ENCODE measurements around the gene PLOD2.
A peak's percentile ranks its signal among the peaks of the same experiment; 100 is the strongest.

PLOD2 gene

DNA sequence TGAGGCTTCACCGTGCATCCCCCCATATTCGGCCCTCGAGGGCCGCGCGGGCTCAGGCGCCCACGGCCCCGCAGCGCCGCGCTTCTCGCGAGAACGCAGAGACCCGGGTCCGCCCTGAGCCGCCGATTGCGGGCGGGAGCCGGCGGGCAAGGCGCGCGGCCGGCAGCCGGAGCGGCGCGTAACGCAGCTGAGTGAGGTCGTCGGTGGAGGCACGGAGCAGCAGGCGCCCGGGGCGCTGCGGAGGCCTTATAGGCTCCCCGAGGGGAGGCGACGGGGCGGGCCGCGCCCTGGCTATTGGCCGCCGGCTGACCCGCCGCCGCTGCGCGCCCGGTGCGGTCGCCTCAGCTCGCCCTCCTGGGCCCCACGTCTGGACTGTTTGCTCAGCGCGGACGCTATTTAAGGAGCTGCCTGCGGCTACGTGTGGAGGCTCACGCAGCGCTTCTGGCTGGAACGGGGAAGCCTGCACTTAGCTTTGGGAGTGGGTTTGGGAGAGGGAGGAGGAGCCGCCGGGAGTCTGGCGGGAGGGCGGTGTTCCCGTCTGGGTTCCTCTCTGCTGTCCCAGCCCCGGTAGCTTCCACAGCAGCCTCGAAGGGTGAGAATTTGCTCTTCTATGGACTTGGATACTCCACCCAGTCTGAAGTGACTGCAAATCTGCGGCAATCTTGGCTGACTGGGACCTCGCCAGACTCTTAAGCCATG lies at the start of gene PLOD2:
TSS of gene PLOD2 (minus strand) at position 221 of the 699 bp plus-strand sequence. CDS start at position 26, 195 bp downstream.
- TF ChIP-seq ZNF274 (IDR thresholded peaks at IDR 0.05; ENCODE audit: low read depth, low read length) = no peak
- peak within 1 kb of the TSS; percentile 44 for H3K4me3 ChIP-seq (ENCODE audit: low read length)

- H3K4me3 ChIP-seq (ENCODE audit: low read length) = no peak overlapping the region
- TF ChIP-seq ZNF274 (IDR thresholded peaks at IDR 0.05; ENCODE audit: low read depth, low read length) = no peak
These were observed 48.4 kb upstream of the PLOD2 start for GRCh38 chr3:146209371-146209770.

- no peak for TF ChIP-seq ZNF274 (IDR thresholded peaks at IDR 0.05; ENCODE audit: low read depth, low read length)
- no peak overlapping the region for H3K4me3 ChIP-seq (ENCODE audit: low read length)
These were observed 42.8 kb upstream of the PLOD2 start for GRCh38 chr3:146203776-146204175.

GRCh38 chr3:146200461-146201220 lies 39.7 kb upstream of the PLOD2 start:
- H3K4me3 ChIP-seq (ENCODE audit: low read length) = no peak overlapping the region
- no peak for TF ChIP-seq ZNF274 (IDR thresholded peaks at IDR 0.05; ENCODE audit: low read depth, low read length)

DNA sequence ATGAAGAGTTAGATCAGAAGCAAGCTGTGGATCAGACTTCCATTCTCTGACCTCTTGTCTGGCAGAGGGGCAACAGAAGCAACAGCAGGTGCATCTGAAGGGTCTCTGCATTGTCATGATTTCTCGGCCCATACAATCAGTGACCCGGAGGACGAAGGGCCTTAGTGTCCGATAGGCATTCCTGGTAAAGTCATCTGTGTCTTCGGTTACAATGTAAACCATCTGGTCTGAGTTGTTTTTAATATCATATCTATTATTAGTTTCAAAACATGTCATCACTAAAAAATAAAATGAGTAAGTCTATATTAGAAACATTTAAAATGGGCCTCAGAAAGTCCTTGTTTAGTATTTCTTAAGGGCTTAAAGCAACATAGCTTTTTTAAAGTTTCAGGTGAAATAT lies 38.8 kb upstream of the PLOD2 start:
- TF ChIP-seq ZNF274 (IDR thresholded peaks at IDR 0.05; ENCODE audit: low read depth, low read length) = no peak

DNA sequence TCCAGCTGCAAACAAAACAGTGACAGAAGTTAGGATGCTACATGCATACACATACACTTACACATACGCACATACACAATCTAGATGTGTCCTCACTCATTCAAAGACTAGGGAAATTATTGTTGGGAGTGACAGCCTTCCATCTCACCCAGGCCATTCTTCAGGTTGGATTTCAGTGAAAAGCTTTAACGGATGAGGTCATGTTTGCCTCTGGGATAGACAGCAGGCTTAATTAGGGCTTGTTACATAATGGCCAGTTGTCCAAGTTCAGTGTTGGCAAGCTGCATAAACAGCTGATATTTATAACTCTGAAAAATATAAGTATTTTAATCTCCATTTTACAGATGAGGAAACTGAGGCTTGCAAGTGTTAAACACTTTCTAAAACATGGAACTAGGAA lies 35.8 kb upstream of the PLOD2 start:
- TF ChIP-seq ZNF274 (IDR thresholded peaks at IDR 0.05; ENCODE audit: low read depth, low read length) = no peak
- H3K4me3 ChIP-seq (ENCODE audit: low read length) = no peak overlapping the region

More for the DNA sequence above, 38.8 kb upstream of the PLOD2 start:
- H3K4me3 ChIP-seq (ENCODE audit: low read length) = no peak overlapping the region

DNA sequence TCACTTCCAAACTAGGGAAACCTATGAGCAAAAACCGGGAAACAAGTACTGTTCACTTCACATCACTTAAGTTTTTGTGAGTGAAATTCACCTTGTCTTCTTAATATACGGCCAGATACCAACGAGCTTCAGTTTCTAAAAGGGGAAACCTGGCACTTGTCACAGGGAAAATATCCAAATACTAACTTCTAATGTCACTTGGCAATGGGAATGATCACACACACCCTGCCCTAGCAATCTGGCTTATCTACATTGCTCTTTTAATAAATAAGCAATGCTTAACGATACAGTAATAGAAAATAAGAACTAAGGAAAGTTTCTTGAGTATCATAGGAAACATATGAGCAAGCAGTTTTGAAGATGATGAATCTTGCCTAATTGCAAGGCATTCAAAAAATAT lies 34.6 kb upstream of the PLOD2 start:
- H3K4me3 ChIP-seq (ENCODE audit: low read length) = no peak overlapping the region
- TF ChIP-seq ZNF274 (IDR thresholded peaks at IDR 0.05; ENCODE audit: low read depth, low read length) = no peak

DNA sequence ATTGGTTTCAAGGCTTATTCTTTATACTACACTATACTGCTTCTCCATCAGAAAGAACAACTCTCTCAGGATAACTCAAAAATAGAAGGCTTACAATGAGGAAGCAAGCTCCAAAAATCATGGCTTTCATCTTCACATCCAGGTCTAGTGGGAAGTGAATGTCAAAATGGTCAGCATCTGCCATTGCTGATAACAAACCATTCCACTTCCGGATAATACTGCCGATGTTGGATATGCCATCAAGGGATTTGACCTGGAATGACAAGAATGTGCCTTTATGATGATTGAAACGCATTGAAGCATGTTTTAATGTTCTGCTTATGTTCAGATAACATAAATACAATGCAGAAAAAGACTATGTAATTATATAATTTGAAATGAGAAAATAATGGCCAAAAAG lies 34.0 kb upstream of the PLOD2 start:
- no peak overlapping the region for H3K4me3 ChIP-seq (ENCODE audit: low read length)
- no peak for TF ChIP-seq ZNF274 (IDR thresholded peaks at IDR 0.05; ENCODE audit: low read depth, low read length)

DNA sequence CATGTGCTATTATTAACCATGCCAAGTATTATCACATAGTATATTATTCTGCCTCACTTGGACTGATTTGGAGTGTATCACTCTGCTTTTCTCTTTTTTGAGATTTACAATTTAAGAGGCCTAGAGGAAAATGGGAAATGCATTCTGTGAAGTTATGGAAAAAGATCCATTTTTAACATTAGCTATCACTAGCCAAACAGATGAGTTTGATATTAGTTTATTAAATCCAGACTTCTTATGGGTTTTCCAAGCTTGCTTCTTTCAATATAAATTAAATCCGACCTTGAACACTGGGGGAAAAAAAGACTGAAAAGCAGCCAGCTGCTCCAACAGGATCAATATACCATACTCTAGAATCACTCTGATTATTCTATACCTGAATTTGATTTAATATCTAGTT lies 30.1 kb upstream of the PLOD2 start:
- TF ChIP-seq ZNF274 (IDR thresholded peaks at IDR 0.05; ENCODE audit: low read depth, low read length) = no peak

GRCh38 chr3:146189519-146190173 lies 28.7 kb upstream of the PLOD2 start:
- no peak overlapping the region for H3K4me3 ChIP-seq (ENCODE audit: low read length)
- TF ChIP-seq ZNF274 (IDR thresholded peaks at IDR 0.05; ENCODE audit: low read depth, low read length) = no peak

More for the DNA sequence above, 30.1 kb upstream of the PLOD2 start:
- no peak overlapping the region for H3K4me3 ChIP-seq (ENCODE audit: low read length)

DNA sequence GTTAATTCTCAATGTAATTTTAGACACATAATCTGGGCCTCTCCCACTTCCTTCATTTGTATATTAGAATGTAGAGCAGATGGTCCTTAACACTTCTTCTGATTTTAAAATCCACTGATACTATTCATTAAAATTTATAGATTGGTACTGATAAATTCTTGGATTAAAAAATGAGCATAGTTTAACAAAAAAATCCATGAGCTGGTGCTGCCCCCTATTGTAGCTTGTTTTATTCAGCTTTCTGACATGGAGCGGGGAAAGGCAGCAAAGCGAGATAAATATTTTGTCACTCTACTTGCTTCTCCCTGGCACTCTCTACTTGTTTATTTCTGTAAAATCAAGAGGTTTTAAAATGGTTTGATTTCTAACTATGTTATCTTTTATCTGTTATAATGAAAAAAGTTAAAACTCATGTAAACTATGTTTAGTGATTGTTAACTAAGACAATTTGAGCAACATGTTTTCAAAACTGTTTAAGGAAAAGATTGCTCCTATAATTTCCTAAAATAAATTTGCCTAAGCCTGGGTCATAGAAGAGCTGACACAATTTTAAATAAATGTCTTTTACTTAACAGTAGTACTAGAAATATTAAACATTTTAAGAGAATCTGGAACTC lies 26.5 kb upstream of the PLOD2 start:
- no peak overlapping the region for H3K4me3 ChIP-seq (ENCODE audit: low read length)
- TF ChIP-seq ZNF274 (IDR thresholded peaks at IDR 0.05; ENCODE audit: low read depth, low read length) = no peak

DNA sequence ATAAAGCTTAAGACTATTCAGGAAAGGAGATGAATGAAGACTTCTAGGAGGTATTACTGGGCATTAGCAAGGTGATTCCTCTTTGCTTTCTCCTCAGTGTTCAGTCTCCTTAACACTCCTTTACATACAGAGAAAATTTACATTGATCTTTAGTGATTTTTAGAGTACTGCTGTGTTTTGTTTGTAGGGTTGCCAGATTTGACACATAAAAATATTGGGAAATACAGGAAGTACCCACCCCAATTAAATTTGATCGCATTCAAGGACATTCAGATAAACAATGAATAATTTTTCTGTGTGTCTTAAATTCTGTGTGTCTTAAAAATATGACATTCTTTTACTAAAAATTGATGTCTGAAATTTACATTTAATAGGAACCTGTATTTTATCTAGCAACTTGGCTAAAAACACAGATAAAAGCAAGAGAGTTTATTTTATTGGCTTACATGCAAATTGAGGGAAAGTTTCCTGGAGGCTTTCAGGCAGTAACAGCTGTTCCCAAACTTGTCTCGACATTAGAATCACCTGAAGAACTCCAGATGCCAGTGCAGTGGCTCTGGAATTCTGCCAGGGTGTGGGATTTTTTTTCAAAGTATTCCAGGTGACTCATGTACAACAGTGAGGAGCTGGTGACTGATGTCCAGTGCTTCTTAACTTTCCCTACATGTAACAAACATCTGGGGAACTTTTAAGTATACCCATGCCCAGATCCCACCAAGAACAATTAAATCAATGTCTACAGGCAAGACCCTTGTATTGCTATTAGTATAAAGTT lies 23.4 kb upstream of the PLOD2 start:
- TF ChIP-seq ZNF274 (IDR thresholded peaks at IDR 0.05; ENCODE audit: low read depth, low read length) = no peak
- H3K4me3 ChIP-seq (ENCODE audit: low read length) = no peak overlapping the region

DNA sequence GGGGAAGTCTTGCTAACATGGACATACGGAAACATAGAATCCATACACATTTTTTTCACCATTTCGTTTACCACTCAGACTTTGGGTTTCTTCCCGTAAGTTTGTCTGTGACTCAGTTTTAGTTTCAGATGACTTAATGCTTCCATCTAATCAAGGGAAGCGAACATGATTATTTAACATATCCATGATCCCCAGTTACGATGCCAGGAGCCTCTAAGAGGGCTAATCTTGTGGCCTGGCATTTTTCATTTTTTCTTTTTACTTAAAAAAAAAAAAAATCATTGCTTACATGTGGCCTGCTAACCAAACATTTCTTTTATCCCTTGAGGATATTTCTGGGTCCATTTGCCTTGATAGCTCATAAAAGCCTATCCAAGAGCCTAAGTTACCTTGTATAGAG lies 20.2 kb upstream of the PLOD2 start:
- H3K4me3 ChIP-seq (ENCODE audit: low read length) = no peak overlapping the region
- no peak for TF ChIP-seq ZNF274 (IDR thresholded peaks at IDR 0.05; ENCODE audit: low read depth, low read length)

- no peak for TF ChIP-seq ZNF274 (IDR thresholded peaks at IDR 0.05; ENCODE audit: low read depth, low read length)
- no peak overlapping the region for H3K4me3 ChIP-seq (ENCODE audit: low read length)
These were observed 19.4 kb upstream of the PLOD2 start for GRCh38 chr3:146180376-146180775.

All from GM08714 (cell line).